Measurements from ENCODE around the gene UBE2J2. TPM values are rescaled to one million over a fixed set of nuclear protein-coding genes. Genes with fewer than 3 reads are reported as not detected.

The UBE2J2 gene
- total RNA-seq, 1 donor from 2014 or later: 48.6 TPM

- DNase-seq (ENCODE audit: low read depth): no peak
Observed at GRCh38 chr1:1213345-1214265, 60.0 kb downstream of the UBE2J2 start, which contains the start of gene TNFRSF4. Gene TNFRSF4, minus strand, starts transcription at chr1:1214153. Its CDS starts 26 bp downstream, at chr1:1214127.

GRCh38 chr1:1212780-1213344, 60.8 kb downstream of the UBE2J2 start:
- DNase-seq (ENCODE audit: low read depth): no peak

GRCh38 chr1:1211541-1212441, 61.9 kb downstream of the UBE2J2 start:
- no peak for DNase-seq (ENCODE audit: low read depth)

- DNase-seq (ENCODE audit: low read depth): no peak
Observed at GRCh38 chr1:1210726-1211540, 62.7 kb downstream of the UBE2J2 start.

GRCh38 chr1:1208713-1209433, 64.8 kb downstream of the UBE2J2 start:
- no peak for DNase-seq (ENCODE audit: low read depth)

- DNase-seq (ENCODE audit: low read depth): no peak
Observed at GRCh38 chr1:1207571-1207892, 66.1 kb downstream of the UBE2J2 start.

- no peak for DNase-seq (ENCODE audit: low read depth)
Observed at GRCh38 chr1:1206966-1207531, 66.6 kb downstream of the UBE2J2 start.

- DNase-seq (ENCODE audit: low read depth): no peak
Observed at GRCh38 chr1:1206376-1206965, 67.2 kb downstream of the UBE2J2 start, which contains the start of gene TNFRSF18. Gene TNFRSF18, minus strand, starts transcription at chr1:1206592. Its CDS starts 21 bp downstream, at chr1:1206571.

- no peak for DNase-seq (ENCODE audit: low read depth)
Observed at GRCh38 chr1:1205769-1206375, 67.8 kb downstream of the UBE2J2 start.

- no peak for DNase-seq (ENCODE audit: low read depth)
Observed at GRCh38 chr1:1204998-1205768, 68.5 kb downstream of the UBE2J2 start.

GRCh38 chr1:1204425-1204920, 69.2 kb downstream of the UBE2J2 start:
- DNase-seq (ENCODE audit: low read depth): no peak

Other genes starting within 250 kb of the UBE2J2 start
- 1.0 TPM in 1 of 2 replicates, not detected in the other for gene RNF223, start 199.5 kb downstream of the UBE2J2 start, total RNA-seq
- gene C1orf159, start 157.8 kb downstream of the UBE2J2 start, total RNA-seq: 8.7 and 9.8 TPM in 2 replicates
- 0.15 TPM in 1 of 2 replicates, not detected in the other for gene TTLL10, start 100.0 kb downstream of the UBE2J2 start, total RNA-seq
- gene TNFRSF18, start 67.3 kb downstream of the UBE2J2 start, total RNA-seq: 0.50 TPM in 1 of 2 replicates, not detected in the other
- not detected in 2 replicates for gene TNFRSF4, start 59.7 kb downstream of the UBE2J2 start, total RNA-seq
- gene SDF4, start 41.9 kb downstream of the UBE2J2 start, total RNA-seq: 76.6 and 207 TPM in 2 replicates
- 33.9 and 48.8 TPM in 2 replicates for gene B3GALT6, start 41.6 kb downstream of the UBE2J2 start, total RNA-seq
- gene C1QTNF12, start 27.1 kb downstream of the UBE2J2 start, total RNA-seq: 0.40 TPM in 1 of 2 replicates, not detected in the other
- 0.52 and 1.9 TPM in 2 replicates for gene SCNN1D, start 6.6 kb upstream of the UBE2J2 start, total RNA-seq
- 24.8 and 34.6 TPM in 2 replicates for gene ACAP3, start 34.1 kb upstream of the UBE2J2 start, total RNA-seq
- 14.2 and 24.0 TPM in 2 replicates for gene PUSL1, start 34.7 kb upstream of the UBE2J2 start, total RNA-seq
- gene INTS11, start 50.8 kb upstream of the UBE2J2 start, total RNA-seq: 35.8 and 57.5 TPM in 2 replicates
- 13.0 and 20.4 TPM in 2 replicates for gene CPTP, start 50.9 kb upstream of the UBE2J2 start, total RNA-seq
- 0.15 and 0.17 TPM in 2 replicates for gene TAS1R3, start 57.4 kb upstream of the UBE2J2 start, total RNA-seq
- 70.8 and 91.0 TPM in 2 replicates for gene DVL1, start 75.6 kb upstream of the UBE2J2 start, total RNA-seq
- 24.7 and 35.6 TPM in 2 replicates for gene MXRA8, start 84.7 kb upstream of the UBE2J2 start, total RNA-seq
- 75.6 and 155 TPM in 2 replicates for gene AURKAIP1, start 101.4 kb upstream of the UBE2J2 start, total RNA-seq
- 71.0 and 155 TPM in 2 replicates for gene CCNL2, start 125.5 kb upstream of the UBE2J2 start, total RNA-seq
- 72.1 and 79.5 TPM in 2 replicates for gene MRPL20, start 133.4 kb upstream of the UBE2J2 start, total RNA-seq
- 0.10 and 0.17 TPM in 2 replicates for gene ANKRD65, start 147.4 kb upstream of the UBE2J2 start, total RNA-seq
- gene VWA1, start 161.8 kb upstream of the UBE2J2 start, total RNA-seq: 14.4 and 19.1 TPM in 2 replicates
- gene ATAD3C, start 175.8 kb upstream of the UBE2J2 start, total RNA-seq: under 0.01 and 5.2 TPM in 2 replicates
- 12.2 and 18.6 TPM in 2 replicates for gene ATAD3B, start 197.9 kb upstream of the UBE2J2 start, total RNA-seq
- gene ATAD3A, start 238.3 kb upstream of the UBE2J2 start, total RNA-seq: 27.0 and 42.0 TPM in 2 replicates